GM21717 (cell line): ENCODE data around the gene GNGT2.
"Not testable (repeated sequence)": the region's sequence is repeated elsewhere in the genome, so short reads cannot be mapped to it uniquely, and the experiment has no call there.

Experiments
- ATAC-seq: cut with Tn5 transposase; IDR thresholded peaks from one replicate; pipeline ENCODE4 v1.9.1; 2021; ENCODE audit warnings: mild to moderate bottlenecking, moderate library complexity; ENCODE audit not compliant: unreplicated experiment

GNGT2 gene

DNA sequence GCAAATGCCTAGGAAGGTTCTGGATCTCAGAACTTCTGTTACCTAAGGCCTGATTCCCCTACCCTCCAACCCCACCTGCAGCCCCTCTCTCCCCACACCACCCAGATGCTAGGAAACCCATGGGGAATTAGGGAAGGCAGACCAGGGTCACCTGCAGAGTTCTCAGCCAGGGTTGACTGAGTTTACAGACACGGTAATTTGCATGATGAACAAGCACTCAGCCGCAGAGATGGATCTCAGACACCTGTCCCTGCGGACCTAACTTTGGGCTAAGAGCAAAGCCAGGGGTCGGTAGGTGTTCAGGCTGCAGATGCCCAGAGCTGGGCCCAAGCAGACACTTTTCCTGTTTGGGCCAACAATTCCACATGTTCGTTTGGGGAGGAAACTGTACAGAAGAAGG lies 3.0 kb upstream of the GNGT2 start:
- ATAC-seq = no peak

DNA sequence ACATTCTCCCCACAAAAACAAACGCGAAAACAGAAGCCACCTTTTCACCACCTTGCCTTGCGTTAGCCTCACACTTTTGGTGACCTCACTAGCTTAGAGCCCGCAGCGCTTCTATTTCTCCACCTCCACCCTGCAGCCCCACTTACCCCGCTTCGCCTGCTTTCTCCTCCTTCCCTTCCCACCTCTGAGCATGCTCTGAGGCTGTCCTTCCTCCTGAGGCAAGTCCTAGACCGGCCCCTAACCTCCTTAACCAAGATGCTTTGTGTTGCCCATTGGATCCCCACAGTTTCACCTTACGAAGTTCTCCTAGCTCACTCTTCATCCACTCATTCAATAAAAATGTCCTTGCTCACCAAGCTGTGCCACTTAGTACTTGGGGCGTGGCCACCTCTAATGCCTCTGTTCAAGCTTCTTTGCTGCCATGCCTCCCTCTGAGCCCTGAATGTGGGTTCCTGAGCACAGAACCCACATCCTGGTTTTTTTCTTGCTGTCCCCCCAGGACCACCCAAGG lies 1.3 kb downstream of the GNGT2 start:
- ATAC-seq = no peak

GRCh38 chr17:49204516-49204915 lies 5.9 kb downstream of the GNGT2 start:
- no peak for ATAC-seq

DNA sequence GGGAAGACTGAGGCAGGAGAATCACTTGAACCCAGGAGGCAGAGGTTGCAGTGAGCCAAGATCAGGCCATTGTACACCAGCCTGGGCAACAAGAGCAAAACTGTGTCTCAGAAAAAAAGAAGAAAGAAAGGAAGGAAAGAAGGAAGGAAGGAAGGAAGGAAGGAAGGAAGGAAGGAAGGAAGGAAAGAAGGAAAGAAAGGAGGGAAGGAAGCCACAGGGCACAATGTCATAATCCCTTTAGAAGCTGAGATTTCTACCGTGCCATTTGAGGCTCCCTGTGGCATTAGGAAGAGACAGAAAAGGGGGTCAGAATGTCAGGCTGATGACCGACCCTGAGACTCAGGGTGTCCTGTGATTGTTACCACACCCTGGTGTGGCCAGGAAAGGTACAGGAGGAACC lies 6.6 kb downstream of the GNGT2 start:
- ATAC-seq = no peak

DNA sequence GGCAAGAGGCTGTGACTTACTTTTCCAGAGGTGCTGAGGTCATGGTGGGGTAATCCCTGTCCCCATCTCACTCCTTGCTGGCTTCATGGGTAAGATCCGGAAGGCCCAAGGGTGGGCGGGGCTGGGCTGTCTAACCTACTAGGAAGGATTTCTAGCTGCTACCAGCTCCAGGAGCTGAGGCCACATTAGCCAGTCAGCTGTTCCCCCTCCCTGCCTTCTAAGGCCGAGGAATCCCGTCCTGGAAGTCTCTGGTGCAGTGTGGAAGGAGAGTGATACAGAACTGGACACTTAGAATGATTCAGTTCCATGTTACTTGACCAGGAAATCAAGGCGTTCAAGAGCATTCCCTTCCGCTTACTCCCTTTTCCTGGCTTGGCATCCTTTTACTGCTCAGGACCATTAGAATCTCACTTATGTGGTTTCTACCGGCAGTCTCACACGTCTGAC lies 8.9 kb downstream of the GNGT2 start:
- no peak for ATAC-seq

DNA sequence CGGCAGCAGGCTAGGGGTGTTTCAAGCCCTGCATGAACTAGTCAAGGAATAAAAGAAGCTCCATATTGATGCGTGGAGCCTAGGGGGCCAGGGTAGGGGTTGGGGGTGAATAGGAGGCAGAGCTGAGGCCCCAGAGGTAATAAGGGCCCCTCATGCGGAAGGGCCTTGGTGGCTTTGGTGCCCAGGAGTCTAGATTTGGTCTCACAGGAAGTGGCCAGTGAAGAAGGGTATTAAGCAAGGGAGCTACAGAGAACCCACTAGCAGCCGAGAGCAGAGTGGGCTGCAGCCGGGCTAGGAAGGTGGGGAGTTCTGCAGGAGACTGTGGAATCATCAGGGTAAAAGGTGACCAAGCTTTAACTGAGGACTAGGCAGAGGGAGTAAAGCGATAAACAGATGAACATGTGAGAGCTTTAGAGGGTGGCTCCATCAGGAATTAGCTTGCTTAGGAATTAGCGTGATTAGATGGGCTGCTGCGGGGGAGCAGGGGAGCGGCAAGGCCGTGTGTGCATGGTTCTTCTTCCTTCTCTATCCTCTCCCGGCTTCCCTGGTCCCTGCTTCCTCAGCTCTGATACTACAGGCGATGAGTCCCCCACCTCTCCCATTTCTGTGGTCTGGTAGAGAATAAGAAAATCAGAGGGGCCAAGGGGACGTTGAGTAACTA lies 9.8 kb downstream of the GNGT2 start:
- no peak for ATAC-seq

GRCh38 chr17:49198211-49198610 lies 12.2 kb downstream of the GNGT2 start:
- no peak for ATAC-seq

DNA sequence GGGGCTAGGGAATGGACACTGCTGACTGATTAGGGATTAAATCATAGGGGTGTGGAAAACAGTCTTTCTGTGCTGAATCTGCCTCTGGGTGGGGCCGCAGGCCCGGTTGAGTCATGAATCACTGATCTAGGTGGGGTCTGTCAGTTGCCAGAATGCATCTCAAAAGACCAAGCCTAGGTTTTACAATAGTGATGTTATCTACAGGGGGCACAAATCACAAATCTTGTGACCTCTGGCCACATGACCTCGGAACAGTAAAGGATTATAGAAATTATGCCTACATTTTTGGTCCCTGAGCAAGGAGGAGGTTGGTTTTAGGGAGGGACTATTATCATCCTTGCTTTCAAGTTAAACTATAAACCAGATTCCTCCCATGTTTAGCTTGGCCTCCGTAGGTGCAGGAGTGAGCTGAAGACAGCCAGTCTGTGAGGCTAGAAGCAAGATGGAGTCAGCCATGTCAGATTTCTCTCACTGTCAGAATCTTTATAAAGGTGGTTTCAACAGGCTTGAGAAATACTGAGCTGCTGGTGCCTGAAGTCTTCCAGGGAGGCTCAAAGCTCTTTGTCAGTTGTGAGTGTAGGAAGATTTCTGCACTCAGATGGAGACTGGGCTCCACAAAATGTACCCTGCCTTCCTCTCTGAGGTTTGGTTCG lies 12.9 kb downstream of the GNGT2 start:
- ATAC-seq = no peak

DNA sequence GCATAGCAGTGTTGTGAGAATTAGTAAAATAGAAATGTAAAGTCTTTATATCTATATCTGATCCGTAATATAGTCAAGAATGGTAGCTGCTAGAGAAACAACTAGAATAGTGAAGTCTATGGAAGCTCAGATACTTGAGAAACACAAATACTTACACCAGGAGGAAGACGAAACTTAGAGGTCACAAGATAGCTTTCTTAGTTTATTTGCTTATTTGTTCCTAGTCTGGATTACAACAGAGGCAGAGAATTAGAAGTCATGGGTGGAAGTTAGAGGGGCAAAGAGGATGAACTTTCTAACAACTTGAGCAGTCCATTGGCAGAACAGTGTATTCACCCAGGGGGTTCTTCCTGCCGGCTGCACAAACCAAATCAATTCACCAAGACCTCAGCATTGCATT lies 13.9 kb downstream of the GNGT2 start:
- no peak for ATAC-seq

DNA sequence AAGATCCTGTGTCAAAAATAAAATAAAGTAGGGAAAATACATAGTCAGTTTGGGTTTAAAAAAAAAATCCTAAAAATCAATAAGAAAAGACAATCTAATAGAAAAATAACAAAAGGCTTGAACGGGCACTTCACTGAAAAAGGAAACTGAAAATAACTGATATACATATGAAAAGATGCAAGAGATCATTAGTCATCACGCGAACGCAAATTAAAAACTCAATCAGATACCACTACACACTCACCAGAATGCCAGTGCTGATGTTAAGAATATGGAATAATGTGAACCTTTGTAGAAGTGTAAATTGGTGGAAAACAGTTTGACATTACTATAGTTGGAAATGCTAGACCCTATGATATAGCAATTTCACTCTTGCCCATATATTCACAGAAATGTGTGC lies 14.6 kb downstream of the GNGT2 start:
- no peak for ATAC-seq

DNA sequence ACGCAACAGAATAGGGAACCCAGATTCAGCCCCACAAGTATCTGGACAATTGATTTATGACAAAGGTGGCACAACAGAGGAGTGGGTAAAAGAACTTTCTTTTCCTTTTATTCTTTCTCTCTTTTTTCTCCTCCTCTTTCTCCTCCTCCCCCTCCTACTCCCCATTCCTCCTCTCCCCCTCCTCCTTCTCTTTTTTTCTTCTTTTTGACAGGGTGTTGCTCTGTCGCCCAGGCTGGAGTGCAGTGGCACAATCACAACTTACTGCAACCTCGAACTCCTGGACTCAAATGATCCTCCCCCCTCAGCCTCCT lies 16.1 kb downstream of the GNGT2 start:
- ATAC-seq = no peak

GRCh38 chr17:49193513-49194296 lies 16.7 kb downstream of the GNGT2 start:
- no peak for ATAC-seq

GRCh38 chr17:49191917-49192741 lies 18.2 kb downstream of the GNGT2 start:
- peak; percentile 49 for ATAC-seq

DNA sequence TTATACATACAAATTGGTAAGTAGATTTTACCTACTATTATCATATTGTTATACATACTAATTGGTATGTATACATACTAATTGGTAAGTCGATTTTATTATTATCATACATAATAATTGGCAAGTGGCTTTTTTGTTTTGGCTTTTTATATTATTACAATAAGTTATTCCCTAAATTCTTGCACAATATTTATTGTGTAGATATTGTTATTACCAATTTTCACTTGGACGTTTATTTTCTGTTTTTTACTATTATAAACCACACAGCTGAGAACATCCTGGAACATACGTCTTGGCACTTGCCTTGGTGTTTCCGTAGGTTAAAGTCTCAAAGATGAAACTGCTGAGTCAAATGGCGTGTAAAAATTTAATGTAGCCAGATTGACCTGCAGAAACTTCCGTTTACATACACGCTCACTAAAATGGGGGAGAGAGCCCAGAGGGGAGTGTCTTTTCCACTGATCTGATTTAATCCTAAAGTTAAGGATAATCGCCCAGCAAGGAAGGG lies 18.9 kb downstream of the GNGT2 start:
- peak; percentile 4 for ATAC-seq

GRCh38 chr17:49190932-49191331 lies 19.4 kb downstream of the GNGT2 start:
- no peak for ATAC-seq

- no peak for ATAC-seq
These were observed 23.1 kb downstream of the GNGT2 start for GRCh38 chr17:49187301-49187700.

DNA sequence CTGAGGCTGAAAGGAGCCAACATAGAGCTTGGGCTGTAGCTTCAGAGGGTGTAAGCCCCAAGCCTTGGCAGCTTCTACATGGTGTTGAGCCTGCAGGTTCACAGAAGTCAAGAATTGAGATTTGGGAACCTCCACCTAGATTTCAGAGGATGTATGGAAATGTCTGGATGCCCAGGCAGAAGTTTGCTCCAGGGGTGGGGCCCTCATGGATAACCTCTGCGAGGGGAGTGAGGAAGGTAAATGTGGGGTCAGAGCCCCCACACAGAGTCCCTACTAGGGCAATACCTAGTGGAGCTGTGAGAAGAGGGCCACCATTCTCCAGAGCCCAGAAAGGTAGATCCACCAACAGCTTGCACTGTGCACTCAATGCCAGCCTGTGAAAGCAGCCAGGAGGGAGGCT lies 25.0 kb downstream of the GNGT2 start:
- not testable (repeated sequence) for ATAC-seq

GRCh38 chr17:49184522-49184921 lies 25.9 kb downstream of the GNGT2 start:
- not testable (repeated sequence) for ATAC-seq

DNA sequence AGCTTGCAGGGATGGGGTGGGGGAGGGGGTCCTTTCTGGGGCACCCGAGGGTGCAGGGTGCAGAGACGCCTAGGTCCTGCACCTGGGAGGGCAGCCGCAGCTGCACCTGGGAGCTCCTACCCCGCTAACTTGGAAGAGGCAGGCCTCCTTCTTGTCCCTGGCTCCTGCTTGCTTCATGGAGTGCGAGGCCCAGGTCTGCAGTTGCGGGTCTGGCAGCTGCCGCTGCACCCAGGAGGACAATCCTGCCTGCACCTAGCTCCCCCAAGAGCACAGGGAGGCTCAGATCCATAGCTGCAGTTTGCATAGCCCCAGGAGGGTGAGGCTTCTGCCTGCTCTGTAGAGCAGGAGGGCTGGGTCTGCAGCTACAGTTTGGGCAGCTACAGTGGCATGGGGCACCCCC lies 26.6 kb downstream of the GNGT2 start:
- ATAC-seq = no peak

DNA sequence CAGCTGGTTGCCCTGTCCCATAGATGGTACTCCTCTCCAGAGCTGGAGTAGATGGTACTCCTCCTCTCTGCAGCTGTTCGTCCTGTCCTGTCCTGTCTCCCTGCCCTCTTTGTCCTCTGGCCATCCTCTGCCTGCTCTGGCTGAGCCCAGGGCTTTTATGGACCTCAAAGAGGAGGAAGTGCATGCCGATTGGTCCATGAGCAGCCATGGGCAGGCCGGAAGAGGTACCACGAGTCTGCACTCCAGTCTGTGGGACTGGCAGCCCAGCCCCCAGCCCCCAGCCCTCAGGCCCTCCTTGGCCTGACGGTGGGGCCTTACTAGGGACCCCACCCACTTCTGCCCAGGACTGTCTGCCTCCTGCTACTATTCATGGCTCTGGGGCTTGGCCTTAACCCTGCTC lies 27.0 kb downstream of the GNGT2 start:
- ATAC-seq = no peak
